GM13976 (cell line): ENCODE results near the gene RPUSD1.

Experiments used
- DNase-seq: peaks from one replicate; pipeline ENCODE4 v3.0.0; 2012; ENCODE audit warnings: low spot score
- CTCF ChIP-seq: IDR thresholded peaks from 2 replicates; pipeline ENCODE4 v1.5.1; 2012; ENCODE audit warnings: borderline replicate concordance, mild to moderate bottlenecking; ENCODE audit not compliant: insufficient read depth; ENCODE audit errors: extremely low read depth, missing control alignments, control extremely low read depth
- in situ Hi-C: fragments of 300-500 bp; cut with MboI; formaldehyde crosslinking; loops from one replicate; pipeline ENCODE4 v1.12.0; 2022; ENCODE audit warnings: low sequenced_read_pairs, mixed read lengths, inconsistent platforms; ENCODE audit not compliant: unreplicated experiment

The RPUSD1 gene

GRCh38 chr16:789191-789850 is 1.1 kb upstream of the RPUSD1 start:
- TF ChIP-seq CTCF: no peak
- in situ Hi-C loops: no loop called here
- DNase-seq: no peak

- peak; percentile 100 for DNase-seq
- in situ Hi-C loops: no loop called here
- TF ChIP-seq CTCF: no peak
These were observed 382 bp upstream of the RPUSD1 start, which contains the start of gene CHTF18 for GRCh38 chr16:788399-789126. CHTF18 (plus strand) TSS chr16:788620; CDS start chr16:788685, 65 bp downstream.

GRCh38 chr16:787321-787966 is 737 bp downstream of the RPUSD1 start:
- in situ Hi-C loops: no loop called here
- DNase-seq: no peak
- no peak for TF ChIP-seq CTCF

GRCh38 chr16:785563-786535 is 2.3 kb downstream of the RPUSD1 start:
- TF ChIP-seq CTCF: peak; percentile 90
- DNase-seq: peak; percentile 84
- in situ Hi-C loops: no loop called here

GRCh38 chr16:784431-784830 is 3.8 kb downstream of the RPUSD1 start:
- TF ChIP-seq CTCF: no peak
- in situ Hi-C loops: loop anchor here (5.0 kb wide), 1 partner anchor 72 kb away; no protein-coding TSS in a partner anchor
- no peak for DNase-seq
